ENCODE measurements around the gene ZBTB32. TPM values are rescaled to one million over a fixed set of nuclear protein-coding genes. Genes with fewer than 3 reads are reported as not detected.
A peak's percentile ranks its signal among the peaks of the same experiment; 100 is the strongest.

The ZBTB32 gene
- total and polyA plus RNA-seq, 3 donors from 2014 or later = 26.1 to 125 (median 32.5) TPM

GRCh38 chr19:35738021-35738886, 33.9 kb downstream of the ZBTB32 start:
- Histone ChIP-seq H3K36me3 (ENCODE audit: low read depth, missing control alignments) (no peaks in the 10 kb centered on the region), H3K27me3 (no peaks in the 10 kb centered on the region), H3K4me3 (no peak overlapping the region), H3K4me1 (peaks cover 6% of the 10 kb centered on the region), H3K27ac (no peak overlapping the region), H3K9me3 (no peaks in the 10 kb centered on the region)
- DNase-seq = no peak
- WGBS, 2 donors = 89 to 92% methylated on average over 27 to 37 of the region's 37 CpGs
- intact Hi-C loops (cut with DNase I; ENCODE audit: low total_unique reads) = no loop called here
- TF ChIP-seq POLR2A (IDR thresholded peaks at IDR 0.05) (no peak), CTCF (IDR thresholded peaks at IDR 0.05) (no peak)

DNA sequence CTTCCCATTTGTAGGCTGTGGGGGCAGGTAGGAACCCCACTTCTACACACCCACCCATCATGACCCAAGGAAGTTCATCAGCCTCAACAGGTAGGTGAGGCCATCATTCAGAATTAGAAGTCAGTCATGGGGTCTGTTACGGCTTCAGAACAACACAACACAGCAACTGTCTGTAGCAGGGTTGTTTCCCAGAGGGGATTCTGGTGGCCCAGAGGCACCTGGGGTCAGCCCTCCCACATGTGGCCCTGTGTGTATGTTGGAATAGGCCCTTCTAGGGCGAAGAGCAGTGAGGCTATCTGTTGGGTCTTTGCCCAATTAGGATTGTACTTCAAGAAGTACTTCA, 34.5 kb downstream of the ZBTB32 start:
- Histone ChIP-seq H3K4me3 (no peak overlapping the region), H3K36me3 (ENCODE audit: low read depth, missing control alignments) (no peaks in the 10 kb centered on the region), H3K9me3 (no peaks in the 10 kb centered on the region), H3K27ac (no peak overlapping the region), H3K27me3 (no peaks in the 10 kb centered on the region), H3K4me1 (peaks cover 6% of the 10 kb centered on the region)
- intact Hi-C loops (cut with DNase I; ENCODE audit: low total_unique reads) = no loop called here
- TF ChIP-seq CTCF (IDR thresholded peaks at IDR 0.05) (no peak), POLR2A (IDR thresholded peaks at IDR 0.05) (no peak)
- WGBS, 2 donors = 40 to 79% methylated on average over 1 to 2 of the region's 2 CpGs
- DNase-seq = no peak

DNA sequence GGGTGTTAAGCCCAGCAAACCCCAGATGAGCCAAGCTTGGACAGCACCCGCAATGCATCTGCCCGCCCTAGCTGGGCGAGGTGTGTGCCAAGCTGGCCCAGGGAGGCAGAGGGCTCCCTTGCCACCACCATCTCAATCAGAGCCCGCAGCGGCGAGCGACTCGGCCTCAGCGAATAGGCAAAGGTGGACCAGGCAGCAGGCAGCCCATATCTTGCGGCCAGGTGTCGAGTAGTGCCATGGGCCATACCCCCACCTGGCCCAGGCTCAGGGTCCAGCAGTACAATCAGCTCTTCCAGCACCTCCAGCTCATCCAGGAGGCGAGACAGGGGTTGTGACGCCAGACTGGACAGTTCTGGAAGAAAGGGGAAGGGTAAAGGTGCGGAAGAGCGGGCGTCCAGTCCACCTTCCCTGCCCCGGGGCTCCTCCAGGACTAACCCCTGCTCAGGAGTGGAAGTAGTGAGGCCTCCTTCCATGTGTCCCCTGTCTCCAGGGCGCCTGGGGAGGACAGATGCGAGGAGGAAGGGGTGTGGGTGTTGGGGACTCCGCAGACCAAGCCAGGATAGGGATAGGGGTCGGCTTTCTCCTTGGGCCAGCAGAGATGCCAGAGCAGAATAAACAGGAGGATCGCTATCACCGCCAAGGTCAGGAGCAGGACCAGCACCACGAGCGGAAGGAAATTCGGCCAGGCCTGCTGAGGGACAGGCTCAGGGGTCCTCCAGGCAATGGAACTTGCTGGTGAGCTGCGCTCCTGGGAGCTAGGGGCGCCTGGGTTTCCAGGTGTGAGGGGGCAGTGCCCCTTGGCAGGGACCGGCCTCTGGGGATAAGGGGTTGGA, 35.1 kb downstream of the ZBTB32 start:
- Histone ChIP-seq H3K9me3 (no peaks in the 10 kb centered on the region), H3K4me1 (peaks cover 6% of the 10 kb centered on the region), H3K27me3 (no peaks in the 10 kb centered on the region), H3K27ac (no peak overlapping the region), H3K4me3 (peak overlapping the region in 1 of 2 donors; percentile 56), H3K36me3 (ENCODE audit: low read depth, missing control alignments) (no peaks in the 10 kb centered on the region)
- intact Hi-C loops (cut with DNase I; ENCODE audit: low total_unique reads) = no loop called here
- TF ChIP-seq CTCF (IDR thresholded peaks at IDR 0.05) = no peak
- TF ChIP-seq POLR2A (IDR thresholded peaks at IDR 0.05) = no peak
- WGBS, 2 donors = 51 to 57% methylated on average over 11 to 29 of the region's 29 CpGs
- no peak for DNase-seq

DNA sequence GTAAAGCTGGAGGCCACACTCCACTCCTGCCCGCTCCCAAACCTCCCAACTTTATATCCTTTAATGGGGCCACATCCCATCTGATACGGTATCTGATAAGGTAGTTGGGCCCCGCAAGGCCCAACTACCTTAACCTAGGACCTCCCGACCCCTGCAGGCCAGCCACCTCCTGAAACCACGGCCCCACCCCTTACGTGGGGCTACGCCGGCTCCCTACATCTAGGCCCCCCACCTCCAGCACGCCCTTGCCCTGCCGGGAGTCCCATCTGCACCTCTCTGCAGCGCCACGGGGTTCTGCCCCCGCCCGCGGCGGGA, 35.7 kb downstream of the ZBTB32 start:
- Histone ChIP-seq H3K9me3 (no peaks in the 10 kb centered on the region), H3K27ac (peak overlapping the region in 1 of 2 donors; percentile 50), H3K36me3 (ENCODE audit: low read depth, missing control alignments) (no peaks in the 10 kb centered on the region), H3K4me1 (peaks cover 6% of the 10 kb centered on the region), H3K4me3 (peak overlapping the region; percentile 50 to 56), H3K27me3 (no peaks in the 10 kb centered on the region)
- intact Hi-C loops (cut with DNase I; ENCODE audit: low total_unique reads) = no loop called here
- DNase-seq = no peak
- WGBS, 2 donors = 3 to 4% methylated on average over 6 to 14 of the region's 16 CpGs
- TF ChIP-seq POLR2A (IDR thresholded peaks at IDR 0.05) (no peak), CTCF (IDR thresholded peaks at IDR 0.05) (no peak)
